ENCODE results near the gene LAMA3. TPM values are rescaled to one million over a fixed set of nuclear protein-coding genes. Genes with fewer than 3 reads are reported as not detected.

The LAMA3 gene
- polyA plus RNA-seq, 1 donor from 2014 or later = 3.4 TPM

GRCh38 chr18:23682045-23682444 lies 7.2 kb upstream of the LAMA3 start:
- Histone ChIP-seq H3K9me3 (ENCODE audit: low read length) (no peaks in the 10 kb centered on the region), H3F3A (ENCODE audit: insufficient read depth, low read length, poor library complexity, severe bottlenecking) (no peaks in the 10 kb centered on the region), H3K36me3 (ENCODE audit: insufficient read depth, low read length) (no peaks in the 10 kb centered on the region), H3K9me2 (ENCODE audit: insufficient read depth, low read length) (no peaks in the 10 kb centered on the region), H3K27me3 (ENCODE audit: insufficient read depth, low read depth, low read length) (peaks cover 6% of the 10 kb centered on the region), H3K4me3 (ENCODE audit: low read length) (no peak overlapping the region), H4K20me1 (ENCODE audit: insufficient read depth) (no peaks in the 10 kb centered on the region), H3K27ac (ENCODE audit: low read length) (no peak overlapping the region), H3K9ac (ENCODE audit: low read length) (no peak overlapping the region), H2AFZ (ENCODE audit: low read depth, low read length) (no peak overlapping the region), H3K4me2 (ENCODE audit: low read length) (no peak overlapping the region), H3K79me2 (replicated peaks; ENCODE audit: insufficient read depth, low read length) (no peaks in the 10 kb centered on the region)
- TF ChIP-seq TAF1 (IDR thresholded peaks at IDR 0.05; ENCODE audit: low read depth) (no peak), EP300 (conservative IDR thresholded peaks at IDR 0.05; ENCODE audit: poor library complexity, severe bottlenecking) (no peak), CTCF (IDR thresholded peaks at IDR 0.05; ENCODE audit: poor library complexity, severe bottlenecking) (no peak), REST (IDR thresholded peaks at IDR 0.05; ENCODE audit: borderline replicate concordance) (no peak), POLR2AphosphoS5 (IDR thresholded peaks at IDR 0.05) (no peak), EZH2 (IDR thresholded peaks at IDR 0.05; ENCODE audit: borderline replicate concordance, insufficient read depth, low read length, poor library complexity, severe bottlenecking) (no peak), SMC3 (conservative IDR thresholded peaks at IDR 0.05; ENCODE audit: poor library complexity) (no peak), RAD21 (conservative IDR thresholded peaks at IDR 0.05) (no peak), MXI1 (conservative IDR thresholded peaks at IDR 0.05; ENCODE audit: poor library complexity, severe bottlenecking) (no peak)

GRCh38 chr18:23682472-23682871 lies 6.8 kb upstream of the LAMA3 start:
- Histone ChIP-seq H3K9ac (ENCODE audit: low read length) (no peak overlapping the region), H2AFZ (ENCODE audit: low read depth, low read length) (no peak overlapping the region), H3K36me3 (ENCODE audit: insufficient read depth, low read length) (no peaks in the 10 kb centered on the region), H3F3A (ENCODE audit: insufficient read depth, low read length, poor library complexity, severe bottlenecking) (no peaks in the 10 kb centered on the region), H3K9me3 (ENCODE audit: low read length) (no peaks in the 10 kb centered on the region), H3K27ac (ENCODE audit: low read length) (no peak overlapping the region), H3K9me2 (ENCODE audit: insufficient read depth, low read length) (no peaks in the 10 kb centered on the region), H3K4me2 (ENCODE audit: low read length) (no peak overlapping the region), H3K4me3 (ENCODE audit: low read length) (no peak overlapping the region), H4K20me1 (ENCODE audit: insufficient read depth) (no peaks in the 10 kb centered on the region), H3K79me2 (replicated peaks; ENCODE audit: insufficient read depth, low read length) (no peaks in the 10 kb centered on the region), H3K27me3 (ENCODE audit: insufficient read depth, low read depth, low read length) (peaks cover 6% of the 10 kb centered on the region)
- TF ChIP-seq EZH2 (IDR thresholded peaks at IDR 0.05; ENCODE audit: borderline replicate concordance, insufficient read depth, low read length, poor library complexity, severe bottlenecking) (no peak), TAF1 (IDR thresholded peaks at IDR 0.05; ENCODE audit: low read depth) (no peak), RAD21 (conservative IDR thresholded peaks at IDR 0.05) (no peak), CTCF (IDR thresholded peaks at IDR 0.05; ENCODE audit: poor library complexity, severe bottlenecking) (no peak), POLR2AphosphoS5 (IDR thresholded peaks at IDR 0.05) (no peak), SMC3 (conservative IDR thresholded peaks at IDR 0.05; ENCODE audit: poor library complexity) (no peak), MXI1 (conservative IDR thresholded peaks at IDR 0.05; ENCODE audit: poor library complexity, severe bottlenecking) (no peak), REST (IDR thresholded peaks at IDR 0.05; ENCODE audit: borderline replicate concordance) (no peak), EP300 (conservative IDR thresholded peaks at IDR 0.05; ENCODE audit: poor library complexity, severe bottlenecking) (no peak)
